DOHH2 (cell line): ENCODE results near the gene EZH1.

Source experiments
- CTCF ChIP-seq: fragments of 200-600 bp; sonication (generic); IDR thresholded peaks from one replicate; pipeline ENCODE4 v1.5.1; 2014; ENCODE audit warnings: antibody characterized with exemption, mild to moderate bottlenecking, low read depth, low read length; ENCODE audit not compliant: poor library complexity, severe bottlenecking
- EZH2phosphoT487 ChIP-seq: fragments of 200-600 bp; sonication (generic); IDR thresholded peaks from 2 replicates; pipeline ENCODE4 v1.6.1; 2017; ENCODE audit warnings: borderline replicate concordance, mild to moderate bottlenecking, antibody characterized with exemption, low read length, moderate library complexity, mixed read lengths

GRCh38 chr17:42700586-42701289, 44.1 kb downstream of the EZH1 start:
- no peak for TF ChIP-seq CTCF
- TF ChIP-seq EZH2phosphoT487 = no peak
